Middle frontal gyrus (tissue), 1 donor: ENCODE measurements around the gene ITK.
"Not testable (repeated sequence)": the region's sequence is repeated elsewhere in the genome, so short reads cannot be mapped to it uniquely, and the experiment has no call there.

ENCODE experiments used
- DNase-seq: peaks from one replicate; pipeline ENCODE4 v3.0.0-alpha.2; 2015; ENCODE audit warnings: low spot score; ENCODE audit errors: extremely low spot score

ITK gene

DNA sequence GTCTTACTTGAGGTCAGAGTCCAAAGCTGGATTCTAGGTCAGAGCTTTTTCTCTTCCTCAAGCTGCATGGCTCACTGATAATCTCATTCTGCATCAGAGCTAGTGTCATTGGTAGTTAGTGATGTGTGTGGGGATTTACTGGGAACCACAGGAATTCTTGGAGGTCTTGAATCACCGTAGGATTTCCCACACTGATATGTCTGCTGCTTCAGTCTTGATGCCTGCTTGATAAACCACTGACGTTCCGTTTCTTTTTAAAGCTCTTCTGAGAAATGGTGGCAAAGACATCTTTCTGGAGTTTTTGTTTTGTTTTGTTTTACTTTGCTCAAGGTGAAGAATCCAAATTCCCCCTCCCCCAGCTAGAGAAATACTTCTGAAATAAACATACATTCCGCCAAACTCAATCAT, 13.4 kb upstream of the ITK start:
- DNase-seq, result no peak

DNA sequence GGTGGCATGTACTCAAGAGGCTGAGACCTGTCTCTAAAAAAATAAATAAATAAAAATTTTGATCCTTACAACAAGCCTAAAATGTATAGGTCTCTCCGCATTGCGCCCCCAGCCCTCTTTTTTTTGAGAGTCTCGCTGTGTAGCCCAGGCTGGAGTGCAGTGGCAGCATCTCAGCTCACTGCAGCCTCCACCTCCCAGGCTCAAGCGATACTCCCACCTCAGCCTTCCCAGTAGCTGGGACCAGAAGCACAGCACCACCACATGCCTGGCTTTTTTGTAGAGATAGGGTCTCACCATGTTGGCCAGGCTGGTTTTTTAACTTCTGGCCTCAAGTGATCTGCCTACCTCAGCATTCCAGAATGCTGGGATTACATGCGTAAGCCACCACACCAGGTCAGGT, 12.4 kb upstream of the ITK start:
- no peak for DNase-seq

DNA sequence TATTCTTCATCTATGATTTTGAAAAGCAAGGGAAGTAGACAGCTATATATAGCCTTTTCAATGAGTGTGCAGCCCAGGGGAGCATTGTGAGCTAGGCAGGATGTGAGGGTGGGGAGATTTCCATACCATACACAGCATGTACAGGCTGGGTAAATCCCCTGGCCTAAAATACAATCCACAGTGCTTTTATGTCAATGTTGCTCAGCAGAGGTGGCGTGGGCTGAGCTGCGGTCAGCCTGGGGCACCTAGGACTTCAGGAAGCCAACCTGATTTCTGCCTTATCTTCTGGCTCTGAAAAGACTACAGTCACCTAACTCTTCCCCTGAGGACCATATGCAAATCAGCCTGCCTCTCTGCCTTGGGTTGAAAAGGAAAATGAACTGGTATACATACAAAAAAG, 8.2 kb upstream of the ITK start:
- no peak for DNase-seq

DNA sequence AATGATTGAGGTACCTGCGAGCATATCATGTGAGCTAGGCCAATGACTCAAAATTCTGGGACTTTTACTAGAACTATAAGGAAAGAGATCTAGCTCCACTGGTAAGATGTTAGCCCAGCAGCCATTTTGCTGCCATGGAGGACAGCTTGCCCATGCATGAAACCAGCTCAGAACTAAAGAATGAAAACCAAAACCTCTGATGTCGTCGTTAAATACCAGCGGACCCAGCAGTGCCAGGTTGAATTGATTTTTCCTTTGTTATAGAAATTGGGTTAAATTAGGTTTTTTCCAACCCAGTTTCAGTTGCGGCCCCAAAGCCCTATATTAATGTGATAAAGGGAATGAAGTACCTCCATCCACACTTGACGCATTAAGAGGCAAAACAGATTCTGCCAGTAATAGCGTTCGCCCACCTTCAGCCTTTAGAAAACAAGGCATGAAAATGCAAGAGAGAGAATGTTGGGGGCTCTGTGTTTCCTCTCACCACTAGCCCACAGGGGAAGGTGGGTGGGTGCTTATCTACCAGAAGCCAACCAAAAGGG, 5.5 kb upstream of the ITK start:
- DNase-seq, result no peak

DNA sequence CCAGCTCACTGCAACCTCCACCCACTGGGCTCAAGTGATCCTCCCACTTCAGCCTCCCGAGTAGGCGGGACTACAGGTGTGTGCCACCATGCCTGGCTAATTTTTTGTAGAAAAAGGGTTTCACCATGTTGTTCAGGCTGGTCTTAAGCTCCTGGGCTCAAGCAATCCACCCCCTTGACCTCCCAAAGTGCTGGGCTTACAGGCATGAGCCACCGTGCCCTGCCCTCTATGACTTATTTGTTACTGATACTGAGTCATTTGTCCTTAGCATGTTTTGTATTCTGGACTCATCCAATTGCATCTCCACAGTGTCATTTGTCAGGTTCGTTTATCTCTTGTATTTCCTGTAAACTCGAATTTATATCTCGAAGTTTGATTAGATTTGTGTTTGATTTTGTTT, 2.7 kb upstream of the ITK start:
- no peak for DNase-seq

DNA sequence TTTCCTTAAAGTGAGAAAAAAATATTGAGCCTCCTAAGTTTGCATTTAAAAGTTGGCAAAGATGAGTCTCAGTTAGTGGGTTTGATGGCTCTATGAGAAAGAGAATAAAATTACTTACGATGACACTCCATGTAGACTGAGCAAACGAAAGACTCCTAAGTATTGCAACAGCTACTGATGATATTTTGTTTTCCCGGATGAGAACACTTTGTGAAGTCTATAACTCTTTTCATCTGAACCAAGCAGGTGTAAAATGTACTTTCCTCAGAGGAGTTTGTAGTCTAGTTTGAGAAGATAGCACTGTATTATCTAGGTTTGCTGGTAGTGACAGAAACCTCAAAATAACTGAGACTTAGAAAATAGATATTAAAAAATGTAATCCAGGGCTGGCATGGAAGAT, 1.7 kb upstream of the ITK start:
- DNase-seq, result no peak

DNA sequence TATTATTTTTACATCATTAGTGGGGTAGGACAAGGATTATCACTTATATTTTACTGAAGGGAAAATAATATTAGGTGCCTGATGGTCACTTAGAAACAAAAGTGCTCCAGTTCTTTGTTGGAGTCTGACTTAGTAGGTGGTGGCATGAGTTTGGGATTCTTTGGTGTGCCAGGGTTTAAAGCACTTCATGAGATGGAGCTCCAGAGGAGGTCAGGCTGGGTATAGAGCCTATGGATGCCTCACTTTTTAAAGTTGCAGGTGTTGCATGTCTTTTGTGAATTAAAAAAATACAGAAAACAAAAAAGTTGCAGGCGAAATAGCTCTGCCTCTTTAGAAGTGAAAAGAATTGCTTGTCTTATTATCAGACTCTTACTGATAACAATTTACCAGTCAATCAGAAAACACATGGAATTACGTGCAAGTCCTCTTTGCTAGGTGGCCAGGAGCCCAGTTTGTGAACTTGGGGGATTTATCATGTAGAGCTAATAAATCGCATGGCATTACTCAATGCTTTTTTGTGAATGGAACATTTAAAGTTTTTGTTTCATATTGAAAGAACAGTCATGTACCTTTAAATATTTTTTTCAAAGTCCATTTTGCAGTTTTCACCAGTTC, 1.6 kb downstream of the ITK start:
- DNase-seq, result no peak

DNA sequence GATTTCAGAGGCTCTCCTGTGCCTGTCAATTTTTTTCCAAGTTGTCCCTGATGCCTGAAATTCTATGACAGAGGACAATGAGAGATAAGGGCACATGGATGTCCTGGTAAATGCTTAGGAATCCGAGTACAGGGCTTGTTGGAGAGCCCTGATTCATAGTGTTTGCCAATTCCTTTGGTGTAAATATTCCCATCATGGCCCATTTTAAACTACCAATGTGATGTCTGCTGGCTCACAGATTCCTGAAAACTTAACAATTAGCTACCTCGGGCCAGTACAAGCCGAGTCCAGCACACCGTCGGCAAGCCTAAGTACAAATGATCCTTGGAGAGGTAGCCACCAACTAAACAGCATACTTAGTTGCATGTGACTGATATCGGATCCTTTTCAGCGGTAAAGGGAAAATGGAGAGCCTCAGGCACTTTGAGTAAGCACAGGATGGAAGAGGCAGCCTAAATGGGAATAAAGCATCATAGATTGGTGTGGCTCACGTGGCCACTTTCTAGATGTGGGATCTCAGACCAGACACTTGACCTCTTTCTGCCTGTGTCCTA, 3.6 kb downstream of the ITK start:
- DNase-seq, result no peak

DNA sequence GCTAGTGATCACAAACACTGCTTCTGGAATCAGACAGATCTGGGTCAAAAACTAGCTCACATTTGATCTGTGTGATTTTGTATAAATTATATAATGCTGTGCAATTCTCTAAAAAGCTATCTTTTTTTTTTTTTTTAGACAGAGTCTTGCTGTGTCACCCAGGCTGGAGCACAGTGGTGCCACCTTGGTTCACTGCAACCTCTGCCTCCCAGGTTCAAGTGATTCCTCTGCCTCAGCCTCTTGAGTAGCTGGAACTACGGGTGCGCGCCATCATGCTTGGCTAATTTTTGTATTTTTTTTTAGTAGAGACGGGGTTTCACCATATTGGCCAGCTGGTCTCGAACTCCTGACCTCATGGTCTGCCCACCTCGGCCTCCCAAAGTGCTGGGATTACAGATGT, 4.5 kb downstream of the ITK start:
- DNase-seq, result not testable (repeated sequence)

DNA sequence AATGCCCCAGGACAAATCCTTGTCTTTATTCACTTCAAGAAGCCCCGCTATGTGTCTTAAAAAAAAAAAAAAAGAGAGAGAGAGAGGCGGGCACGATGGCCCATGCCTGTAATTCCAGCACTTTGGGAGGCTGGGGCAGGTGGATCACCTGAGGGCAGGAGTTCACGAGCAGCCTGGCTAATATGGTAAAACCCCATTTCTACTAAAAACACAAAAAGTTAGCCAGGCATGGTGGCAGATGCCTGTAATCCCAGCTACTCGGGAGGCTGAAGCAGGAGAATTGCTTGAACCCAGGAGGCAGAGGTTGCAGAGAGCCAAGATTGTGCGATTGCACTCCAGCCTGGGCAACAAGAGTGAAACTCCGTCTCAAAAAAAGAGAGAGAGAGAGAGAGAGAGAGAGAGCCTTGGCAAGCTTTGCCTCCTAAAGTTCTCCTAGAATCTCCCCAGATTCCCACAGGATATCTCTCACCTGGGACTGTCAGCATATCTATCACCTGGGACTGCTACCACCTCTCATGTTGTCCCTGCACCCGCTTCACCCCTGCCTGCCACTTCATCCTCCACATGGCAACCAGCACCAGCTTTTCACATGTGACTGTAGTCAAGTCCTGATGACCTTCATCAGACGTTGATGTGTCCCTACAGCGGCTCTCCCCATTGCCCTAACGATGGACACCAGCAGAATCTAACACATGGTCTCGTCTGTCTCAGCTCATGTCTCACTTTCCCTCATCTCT, 5.8 kb downstream of the ITK start:
- no peak for DNase-seq

DNA sequence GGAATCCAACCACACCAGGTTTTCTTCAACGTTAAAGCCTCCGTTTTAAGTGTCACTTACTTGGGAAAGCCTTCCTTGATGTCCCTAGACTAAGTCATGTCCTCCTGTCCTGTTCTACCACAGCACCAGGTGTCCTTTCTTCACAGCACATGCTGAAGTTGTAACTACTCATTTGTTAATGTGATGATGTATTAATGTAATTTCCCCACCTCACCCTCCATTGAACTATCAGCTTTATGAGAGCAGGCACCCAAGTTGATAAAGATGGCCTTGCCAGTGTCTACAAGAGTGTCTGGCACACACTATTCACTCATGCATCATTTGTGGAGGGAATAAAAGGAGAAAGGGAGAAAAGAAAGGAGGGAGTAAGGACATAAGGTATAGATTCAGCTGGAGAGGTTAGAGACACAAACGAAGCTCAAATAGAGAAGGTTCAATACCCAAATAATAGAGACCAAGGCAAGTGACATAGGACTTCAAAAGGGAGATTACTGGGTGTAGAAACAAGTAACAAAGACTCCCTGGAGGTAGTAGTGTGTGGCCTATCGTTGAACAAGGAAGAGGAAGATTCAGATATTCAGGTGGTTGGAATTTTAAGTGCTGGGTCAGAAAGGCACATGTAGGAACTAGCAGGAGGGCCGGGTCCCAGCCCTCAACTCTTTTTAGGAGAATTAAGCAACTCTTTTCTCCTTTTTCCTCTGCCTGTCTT, 6.6 kb downstream of the ITK start:
- no peak for DNase-seq

DNA sequence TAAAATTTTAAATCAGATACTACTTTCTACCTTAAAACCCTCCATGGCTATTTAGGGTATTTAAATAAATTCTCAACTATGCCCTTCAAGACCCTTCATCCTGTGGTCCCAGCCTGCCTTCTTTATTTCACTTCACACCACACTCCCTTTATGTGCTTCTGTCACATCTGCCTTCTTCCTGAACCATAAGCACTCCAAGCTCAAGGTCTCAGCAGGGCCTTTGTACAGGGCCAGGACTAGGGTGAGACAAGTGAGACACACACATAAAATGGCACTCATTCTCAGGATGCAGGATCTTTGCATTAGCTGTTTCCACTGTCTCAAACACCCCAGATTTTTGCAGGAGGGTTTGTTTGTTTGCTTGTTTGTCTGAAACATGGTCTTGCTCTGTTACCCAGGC, 7.6 kb downstream of the ITK start:
- no peak for DNase-seq

DNA sequence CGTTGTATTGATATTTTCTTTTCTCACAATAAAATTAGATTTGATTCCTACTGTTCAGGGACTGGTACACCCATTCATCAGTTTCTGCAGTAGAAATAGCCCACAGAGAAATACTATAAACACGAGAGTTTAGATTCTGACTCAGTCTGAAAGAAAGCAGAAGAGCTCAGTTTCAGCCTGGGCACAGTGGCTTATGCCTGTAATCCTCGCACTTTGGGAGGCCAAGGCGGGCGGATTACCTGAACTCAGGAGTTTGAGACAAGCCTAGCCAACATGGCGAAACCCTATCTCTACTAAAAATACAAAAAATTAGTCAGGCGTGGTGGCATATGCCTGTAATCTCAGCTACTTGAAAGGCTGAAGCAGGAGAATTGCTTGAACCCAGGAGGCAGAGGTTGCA, 8.6 kb downstream of the ITK start:
- no peak for DNase-seq

DNA sequence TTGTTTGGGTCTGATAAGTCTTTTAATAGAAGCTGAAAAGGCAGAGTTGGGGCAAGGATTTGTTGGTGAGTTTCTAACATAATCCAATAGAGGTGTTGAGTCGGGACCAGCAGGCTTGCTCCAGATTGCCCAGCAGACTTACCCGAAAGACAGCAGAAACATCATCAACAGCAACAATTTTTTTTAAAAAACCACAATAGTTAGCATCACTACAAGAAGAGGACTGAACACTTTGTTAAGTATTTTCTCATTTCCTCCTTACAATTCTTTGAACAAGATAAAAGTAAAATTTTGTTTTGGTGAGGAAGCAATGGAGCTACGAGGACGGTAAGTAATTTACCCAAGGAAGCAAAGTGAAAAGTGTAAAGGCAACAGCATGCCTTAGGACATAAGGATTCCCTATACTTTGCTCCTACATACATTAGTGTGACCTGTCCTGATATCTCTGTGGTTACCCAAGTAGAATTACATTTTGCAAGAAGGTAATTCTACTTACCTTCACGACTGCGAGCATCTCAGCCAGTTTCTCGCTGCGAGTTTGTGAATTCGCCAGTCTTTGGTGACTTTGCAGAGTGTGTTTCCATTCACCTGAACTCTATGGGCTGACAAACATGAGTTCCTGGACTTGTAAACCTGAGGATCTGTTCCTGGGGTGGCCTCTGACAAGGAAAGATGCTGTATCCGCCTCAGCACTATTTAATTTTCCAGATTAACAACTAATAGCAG, 13.2 kb downstream of the ITK start:
- no peak for DNase-seq

DNA sequence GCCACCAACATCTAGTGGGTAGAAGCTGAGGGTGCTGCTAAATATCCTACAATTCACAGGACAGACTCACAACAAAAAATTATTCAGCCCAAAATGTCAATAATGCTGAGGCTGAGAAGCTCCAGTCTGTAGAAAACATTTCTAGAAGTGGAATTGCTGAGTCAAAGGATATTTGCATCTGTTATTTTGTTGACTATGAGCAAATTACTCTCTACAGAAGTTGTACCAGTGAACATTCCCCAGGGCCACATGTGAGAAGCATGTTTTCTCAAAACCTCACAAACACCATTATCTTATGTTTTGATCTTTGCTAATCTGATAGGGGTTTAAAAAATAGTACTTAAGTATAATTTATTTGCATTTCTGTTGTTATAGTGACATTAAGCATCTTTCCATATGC, 15.4 kb downstream of the ITK start:
- no peak for DNase-seq

DNA sequence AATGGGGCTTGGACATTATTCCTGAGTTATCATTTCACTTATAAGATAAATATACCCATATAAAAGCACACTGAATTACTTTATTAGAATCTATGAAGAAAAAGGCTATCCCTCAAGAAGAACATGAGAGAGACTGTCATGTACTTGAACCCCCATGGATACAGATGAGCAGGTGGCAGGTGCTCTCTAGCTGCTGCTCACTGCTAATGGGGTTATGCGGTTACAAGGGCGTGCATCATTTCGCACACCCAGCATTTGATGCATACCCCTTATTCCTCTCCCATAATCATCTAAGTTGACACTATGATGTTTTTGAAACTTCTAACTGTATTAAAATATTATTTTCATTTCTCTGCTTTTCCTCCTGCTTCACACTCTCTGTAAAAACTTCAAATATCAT, 16.4 kb downstream of the ITK start:
- no peak for DNase-seq

DNA sequence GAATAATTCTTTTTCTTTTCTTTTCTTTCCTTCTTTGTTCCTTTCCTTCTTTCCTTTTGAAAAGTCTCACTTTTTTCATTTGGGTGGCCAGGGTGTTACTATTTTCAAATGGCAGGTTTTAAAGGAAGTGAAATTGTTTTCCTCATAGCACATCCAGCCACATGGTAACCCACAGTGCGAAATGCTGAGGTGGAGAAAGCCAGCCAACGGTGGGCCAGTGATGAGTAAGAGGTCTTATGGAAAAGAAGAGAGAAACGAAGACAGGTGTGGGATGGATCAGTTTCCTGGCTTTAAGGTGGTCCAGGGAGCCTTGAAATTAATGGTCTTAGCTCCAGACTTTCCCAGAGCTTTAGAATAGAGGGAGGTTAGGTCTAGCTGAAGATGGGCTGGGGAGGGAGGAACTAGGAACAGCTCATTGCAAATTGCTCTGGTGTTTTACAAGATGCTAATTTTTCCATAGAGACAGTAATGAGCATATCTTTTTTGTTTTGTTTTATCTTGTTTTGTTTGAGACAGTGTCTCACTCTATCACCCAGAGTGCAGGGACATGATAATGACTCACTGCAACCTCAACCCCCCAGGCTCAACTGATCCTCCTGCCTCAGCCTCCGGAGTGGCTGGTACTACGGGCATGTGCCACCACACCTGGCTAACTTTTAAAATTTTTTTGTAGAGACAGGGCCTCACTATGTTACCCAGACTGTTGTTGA, 17.8 kb downstream of the ITK start:
- DNase-seq, result no peak

DNA sequence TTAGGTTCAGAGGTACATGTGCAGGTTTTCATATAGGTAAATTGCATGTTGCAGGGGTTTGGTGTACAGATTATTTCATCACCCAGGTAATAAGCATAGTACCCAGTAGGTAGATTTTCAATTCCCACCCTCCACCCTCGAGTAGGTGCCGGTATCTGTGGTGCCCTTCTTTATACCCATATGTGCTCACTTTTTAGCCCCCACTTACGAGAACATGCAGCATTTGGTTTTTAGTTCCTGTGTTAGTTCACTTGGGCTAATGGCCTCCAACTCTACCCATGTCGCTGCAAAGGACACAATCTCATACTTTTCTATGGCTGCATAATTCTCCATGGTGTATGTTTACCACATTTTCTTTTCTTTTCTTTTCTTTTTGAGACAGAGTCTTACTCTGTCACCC, 21.2 kb downstream of the ITK start:
- no peak for DNase-seq

DNA sequence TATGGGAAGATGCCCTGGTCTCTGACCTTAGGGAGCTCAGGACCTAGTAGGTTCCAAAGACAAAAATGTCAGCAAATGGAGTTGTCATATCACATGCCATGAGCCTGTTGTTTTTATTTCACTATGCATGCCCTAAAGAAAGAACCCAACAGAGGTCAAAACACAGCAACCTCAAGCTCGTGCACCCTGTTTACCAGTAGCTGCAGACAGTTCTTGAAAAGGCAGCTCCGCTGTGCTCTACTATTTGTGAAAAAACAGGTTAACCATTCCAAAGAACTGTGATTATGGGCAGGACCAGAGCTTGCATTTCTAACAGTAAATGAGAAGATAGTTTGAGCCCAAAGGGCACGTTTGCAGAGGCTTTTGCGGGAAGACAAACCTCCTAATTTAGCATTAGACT, 22.8 kb downstream of the ITK start:
- DNase-seq, result no peak

DNA sequence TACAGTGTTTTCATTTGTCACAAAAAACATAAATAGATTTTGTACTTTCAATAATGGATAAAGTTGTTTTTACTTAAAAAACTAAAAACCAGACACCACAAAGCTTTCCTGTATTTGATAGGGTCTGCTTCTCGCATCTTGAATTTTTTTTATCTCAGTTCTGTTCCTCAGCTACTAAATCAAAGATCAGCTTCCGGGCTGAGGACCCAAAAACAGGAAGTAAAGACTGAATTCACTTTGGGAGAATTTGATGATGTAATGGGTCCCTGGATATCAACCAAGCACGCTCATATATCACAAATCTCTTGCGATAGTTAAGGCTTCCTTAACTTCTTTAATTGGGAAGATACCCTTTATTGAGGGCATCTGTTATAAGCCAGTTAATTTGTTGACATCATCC, 24.1 kb downstream of the ITK start:
- no peak for DNase-seq

DNA sequence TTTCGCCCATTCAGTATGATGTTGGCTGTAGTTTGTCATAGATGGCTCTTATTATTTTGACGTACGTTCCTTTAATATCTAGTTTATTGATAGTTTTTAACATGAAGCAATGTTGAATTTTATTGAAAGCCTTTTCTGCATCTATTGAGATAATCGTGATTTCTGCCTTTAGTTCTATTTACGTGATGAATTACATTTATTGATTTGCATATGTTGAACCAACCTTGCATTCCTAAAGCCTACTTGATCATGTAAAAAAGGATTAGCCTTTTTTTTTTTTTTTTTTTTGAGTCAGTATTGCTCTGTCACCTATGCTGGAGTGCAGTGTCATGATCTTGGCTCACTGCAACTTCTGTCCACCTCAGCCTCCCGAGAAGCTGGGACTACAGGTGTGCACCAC, 25.1 kb downstream of the ITK start:
- no peak for DNase-seq
